Endothelial cell of umbilical vein (primary cell): ENCODE results near the gene WIPI1.

Source experiments
- EZH2 ChIP-seq: IDR thresholded peaks from 2 replicates; pipeline ENCODE4 v1.6.1; 2012; ENCODE audit warnings: borderline replicate concordance, low read depth, mild to moderate bottlenecking, moderate library complexity, low read length, inconsistent platforms; ENCODE audit not compliant: severe bottlenecking
- FOS ChIP-seq: IDR thresholded peaks from 2 replicates; pipeline ENCODE4 v1.6.1; 2011; ENCODE audit warnings: mild to moderate bottlenecking, low read length, moderate library complexity, borderline replicate concordance; ENCODE audit not compliant: insufficient read depth
- JUN ChIP-seq: IDR thresholded peaks from 2 replicates; pipeline ENCODE4 v1.6.1; 2011; ENCODE audit warnings: borderline replicate concordance, low read depth; ENCODE audit not compliant: insufficient read length, insufficient read depth
- POLR2A ChIP-seq: IDR thresholded peaks from 2 replicates; pipeline ENCODE4 v1.6.1; 2012; ENCODE audit warnings: low read depth, mild to moderate bottlenecking, control low read depth, low read length
- POLR2AphosphoS5 ChIP-seq: IDR thresholded peaks from 2 replicates; pipeline ENCODE4 v1.6.1; 2012; ENCODE audit warnings: low read depth, mild to moderate bottlenecking, control low read depth, low read length, moderate library complexity; ENCODE audit not compliant: insufficient read depth
- TF ChIP-seq, protein P1 (sequence below), 2 donors: IDR thresholded peaks; 1 replicate in 1 of 2; 2 replicates in 1 of 2; pipeline ENCODE4 v1.5.1; 2011; ENCODE audit warnings: low read length in 2 of 2, mild to moderate bottlenecking in 2 of 2, moderate library complexity in 2 of 2, control low read depth in 1 of 2, inconsistent platforms in 1 of 2, low read depth in 1 of 2; ENCODE audit not compliant: insufficient read depth in 1 of 2; ENCODE audit errors: extremely low read depth in 1 of 2
- TF ChIP-seq, protein P2 (sequence below): IDR thresholded peaks from 2 replicates; pipeline ENCODE4 v1.6.1; 2011; ENCODE audit not compliant: insufficient read depth, insufficient read length

GRCh38 chr17:68400404-68400735 lies 56.9 kb downstream of the WIPI1 start:
- TF ChIP-seq POLR2AphosphoS5 (no peak), FOS (no peak), POLR2A (no peak), JUN (no peak), EZH2 (no peak)
- TF ChIP-seq, protein P1, sequence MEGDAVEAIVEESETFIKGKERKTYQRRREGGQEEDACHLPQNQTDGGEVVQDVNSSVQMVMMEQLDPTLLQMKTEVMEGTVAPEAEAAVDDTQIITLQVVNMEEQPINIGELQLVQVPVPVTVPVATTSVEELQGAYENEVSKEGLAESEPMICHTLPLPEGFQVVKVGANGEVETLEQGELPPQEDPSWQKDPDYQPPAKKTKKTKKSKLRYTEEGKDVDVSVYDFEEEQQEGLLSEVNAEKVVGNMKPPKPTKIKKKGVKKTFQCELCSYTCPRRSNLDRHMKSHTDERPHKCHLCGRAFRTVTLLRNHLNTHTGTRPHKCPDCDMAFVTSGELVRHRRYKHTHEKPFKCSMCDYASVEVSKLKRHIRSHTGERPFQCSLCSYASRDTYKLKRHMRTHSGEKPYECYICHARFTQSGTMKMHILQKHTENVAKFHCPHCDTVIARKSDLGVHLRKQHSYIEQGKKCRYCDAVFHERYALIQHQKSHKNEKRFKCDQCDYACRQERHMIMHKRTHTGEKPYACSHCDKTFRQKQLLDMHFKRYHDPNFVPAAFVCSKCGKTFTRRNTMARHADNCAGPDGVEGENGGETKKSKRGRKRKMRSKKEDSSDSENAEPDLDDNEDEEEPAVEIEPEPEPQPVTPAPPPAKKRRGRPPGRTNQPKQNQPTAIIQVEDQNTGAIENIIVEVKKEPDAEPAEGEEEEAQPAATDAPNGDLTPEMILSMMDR (IDR thresholded peaks at IDR 0.05; ENCODE audit: extremely low read depth in 1 of 2, insufficient read depth in 1 of 2, low read depth in 1 of 2, low read length in 2 of 2), result no peak
- TF ChIP-seq, protein P2, sequence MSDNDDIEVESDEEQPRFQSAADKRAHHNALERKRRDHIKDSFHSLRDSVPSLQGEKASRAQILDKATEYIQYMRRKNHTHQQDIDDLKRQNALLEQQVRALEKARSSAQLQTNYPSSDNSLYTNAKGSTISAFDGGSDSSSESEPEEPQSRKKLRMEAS, result no peak
